ENCODE measurements around the gene HDDC3.

GRCh38 chr15:90982135-90982534 is 49.8 kb upstream of the HDDC3 start:
- TF ChIP-seq EP300 (IDR thresholded peaks at IDR 0.05; ENCODE audit: borderline replicate concordance), result no peak
- TF ChIP-seq USF1 (IDR thresholded peaks at IDR 0.05), result no peak
- no peak for TF ChIP-seq ZBTB7A (IDR thresholded peaks at IDR 0.05; ENCODE audit: low read depth)
- no peak for TF ChIP-seq FOXM1 (IDR thresholded peaks at IDR 0.05; ENCODE audit: borderline replicate concordance, low read depth)
- TF ChIP-seq TCF12 (IDR thresholded peaks at IDR 0.05; ENCODE audit: low read depth), result no peak
- TF ChIP-seq RAD21 (IDR thresholded peaks at IDR 0.05; ENCODE audit: low read depth), result no peak

Data from Ishikawa (cell line).